Measurements from ENCODE around the gene ZNF75A. TPM values are rescaled to one million over a fixed set of nuclear protein-coding genes. Genes with fewer than 3 reads are reported as not detected.
A peak's percentile ranks its signal among the peaks of the same experiment; 100 is the strongest.

ZNF75A gene
- total and polyA plus RNA-seq, 9 of the 15 experiments (the other 6 are each of a cell fraction or from before 2014, with no cell fraction given): 7.2 to 24.5 (median 17.1) TPM

DNA sequence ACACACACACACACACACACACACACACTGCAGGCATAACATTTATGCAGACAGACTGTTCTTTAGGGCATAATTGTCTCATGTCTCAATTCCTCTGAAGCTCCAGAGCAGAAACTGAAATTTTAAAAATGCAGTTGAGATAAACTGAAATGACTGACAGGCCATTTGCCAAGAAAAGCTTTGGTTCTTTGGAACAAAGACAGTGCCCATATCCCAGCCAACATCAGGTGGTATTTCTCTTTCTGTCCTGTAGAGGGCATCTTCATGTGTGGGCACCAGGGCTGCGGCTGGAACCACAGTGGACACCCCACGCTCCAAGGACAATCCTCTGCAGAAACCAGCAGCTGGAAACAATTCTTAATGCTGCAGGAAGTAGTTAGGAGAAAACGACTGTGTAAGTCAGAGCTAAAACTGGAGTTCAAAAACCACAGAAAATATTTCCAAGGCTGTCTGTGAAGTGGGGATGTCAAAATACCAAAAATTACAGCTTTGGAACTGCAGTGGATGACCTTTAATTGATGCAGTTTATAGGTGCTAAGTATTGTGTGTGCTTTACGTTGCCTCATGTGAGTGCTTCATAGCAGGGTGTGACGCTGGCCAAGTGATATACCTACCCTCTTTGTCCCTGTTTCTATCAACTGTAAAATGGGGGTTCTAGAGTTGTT, 38.3 kb upstream of the ZNF75A start:
- H3K9ac ChIP-seq (ENCODE audit: insufficient read depth in 1 of 2, low read depth in 2 of 2, low read length in 2 of 2): no peak overlapping the region
- H4K20me1 ChIP-seq (replicated peaks; ENCODE audit: control insufficient read depth, insufficient read depth, low read length): no peaks in the 10 kb centered on the region
- DNase-seq (ENCODE audit: extremely low read depth in 1 of 4, low spot score in 3 of 4): peak in 1 of 4 experiments; percentile 34
- WGBS (ENCODE audit: insufficient coverage, low coverage, missing lambda C conversion rate): 48% methylated on average over 5 of the region's 5 CpGs
- no TSS peak for BruUV-seq (replicated peaks)
- no peak overlapping the region for H2AFZ ChIP-seq (ENCODE audit: low read depth, low read length)
- H3K27me3 ChIP-seq (ENCODE audit: control insufficient read depth in 2 of 2, insufficient read depth in 2 of 2, low read length in 2 of 2): no peaks in the 10 kb centered on the region
- in situ Hi-C loops (cut with MboI) (no loop called here), intact Hi-C loops (cut with micrococcal nuclease) (loop anchor here (10.0 kb wide), 1 partner anchor 112 kb away; no protein-coding TSS in a partner anchor)
- peaks cover 12% of the 10 kb centered on the region for H3K9me3 ChIP-seq (replicated peaks; ENCODE audit: control insufficient read depth, insufficient read depth, low read depth, low read length)
- H3K4me3 ChIP-seq: no peak overlapping the region
- H3K36me3 ChIP-seq (ENCODE audit: control insufficient read depth, insufficient read depth, low read length): no peaks in the 10 kb centered on the region
- ATAC-seq: no peak
- no peaks in the 10 kb centered on the region for H3K79me2 ChIP-seq (ENCODE audit: control insufficient read depth, insufficient read depth, low read length)
- no peaks in the 10 kb centered on the region for H3K9me1 ChIP-seq (ENCODE audit: control insufficient read depth, insufficient read depth, low read length)
- H3K4me1 ChIP-seq (replicated peaks in 1 of 2; ENCODE audit: control insufficient read depth in 2 of 2, insufficient read depth in 2 of 2, low read length in 2 of 2): peaks cover 4 to 21% of the 10 kb centered on the region in 2 experiments; a peak in 4 of 5 replicates
- H3K27ac ChIP-seq (ENCODE audit: extremely low read depth, low read depth, low read length): no peak overlapping the region
- FAIRE-seq: no peak
- no peak overlapping the region for H3K4me2 ChIP-seq (ENCODE audit: insufficient read depth, low read length)
- POLR2A ChIA-PET: interaction anchor here (0.5 to 2.4 kb wide), 5 partner anchors 9 to 331 kb away, joined by 3 to 9 read pairs (median 4); partner anchors contain the start of gene ZNF263
- CTCF ChIA-PET (ENCODE audit: low intra/inter-chr PET ratio): no interaction called here
- TF ChIP-seq YBX1 (IDR thresholded peaks at IDR 0.05) (no peak), KHSRP (IDR thresholded peaks at IDR 0.05) (no peak), ZNF407 (IDR thresholded peaks at IDR 0.05; ENCODE audit: low read depth) (no peak), PKNOX1 (IDR thresholded peaks at IDR 0.05) (peak; percentile 52), MAFK (IDR thresholded peaks at IDR 0.05; ENCODE audit: low read length) (no peak), MECOM (CRISPR knock-in tag; IDR thresholded peaks at IDR 0.05) (no peak), HNRNPH1 (optimal IDR thresholded peaks at IDR 0.05; ENCODE audit: low read depth, low read length) (no peak), CTCF (IDR thresholded peaks at IDR 0.05 in 2 of 3, conservative IDR thresholded peaks at IDR 0.05 in 1 of 3; ENCODE audit: insufficient read depth in 2 of 3, low read depth in 1 of 3, low read length in 3 of 3) (peak; percentile 43 to 58 (median 48); a peak in 4 of 6 replicates), CBX3 (IDR thresholded peaks at IDR 0.05; ENCODE audit: borderline replicate concordance in 1 of 2, low read length in 2 of 2) (peak in 1 of 2 experiments; percentile 53; a peak in 1 of 3 replicates), RAD21 (CRISPR knock-in tag; conservative IDR thresholded peaks at IDR 0.05 in 1 of 2, IDR thresholded peaks at IDR 0.05 in 1 of 2) (0 out of 4 replicates have a peak, but pooled peaks of 1 of the 2 experiments have one; percentile 8)
